Fibroblast of pulmonary artery (primary cell): ENCODE data around the gene ENC1.

Source experiments
- DNase-seq: peaks from one replicate; pipeline ENCODE4 v3.0.0-alpha.2; 2010; ENCODE audit warnings: low read depth
- H3K4me3 ChIP-seq: replicated peaks from 2 replicates; pipeline ENCODE4 v1.5.1; 2011; ENCODE audit warnings: low read depth, mild to moderate bottlenecking, control low read depth, low read length, moderate library complexity
- CTCF ChIP-seq: IDR thresholded peaks from 2 replicates; pipeline ENCODE4 v1.5.1; 2011; ENCODE audit warnings: mild to moderate bottlenecking, control low read depth, low read length, inconsistent platforms; ENCODE audit errors: missing control alignments

Gene ENC1

DNA sequence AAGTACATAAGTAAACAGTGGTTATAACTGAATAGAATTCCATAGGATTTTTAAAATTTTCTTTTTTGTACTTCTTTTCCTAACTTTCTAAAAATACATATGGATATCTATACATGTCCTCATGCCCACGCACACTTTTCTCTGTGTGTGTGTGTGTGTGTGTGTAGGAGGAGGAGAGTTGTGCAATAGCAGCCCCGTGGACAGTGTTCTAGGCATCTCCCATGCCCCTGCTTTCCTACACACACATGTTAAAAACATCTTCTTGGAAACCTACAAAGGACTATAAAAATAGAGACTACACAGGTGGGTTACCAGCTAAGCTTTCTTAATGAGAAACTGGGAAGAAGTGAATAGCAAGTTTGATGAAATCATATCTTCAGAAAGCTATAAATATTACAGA is 24.7 kb upstream of the ENC1 start:
- no peak overlapping the region for H3K4me3 ChIP-seq
- no peak for TF ChIP-seq CTCF
- peak; percentile 58 for DNase-seq

GRCh38 chr5:74664551-74664950 is 24.0 kb upstream of the ENC1 start:
- no peak for DNase-seq
- TF ChIP-seq CTCF = no peak

GRCh38 chr5:74660873-74661272 is 20.3 kb upstream of the ENC1 start:
- no peak for DNase-seq
- TF ChIP-seq CTCF = no peak
- H3K4me3 ChIP-seq = no peak overlapping the region

More at GRCh38 chr5:74664551-74664950, 24.0 kb upstream of the ENC1 start:
- no peak overlapping the region for H3K4me3 ChIP-seq

GRCh38 chr5:74660140-74660539 is 19.6 kb upstream of the ENC1 start:
- TF ChIP-seq CTCF = no peak
- H3K4me3 ChIP-seq = no peak overlapping the region
- no peak for DNase-seq

- H3K4me3 ChIP-seq = no peak overlapping the region
- DNase-seq = no peak
- no peak for TF ChIP-seq CTCF
These were observed 18.6 kb upstream of the ENC1 start for GRCh38 chr5:74659172-74659571.

DNA sequence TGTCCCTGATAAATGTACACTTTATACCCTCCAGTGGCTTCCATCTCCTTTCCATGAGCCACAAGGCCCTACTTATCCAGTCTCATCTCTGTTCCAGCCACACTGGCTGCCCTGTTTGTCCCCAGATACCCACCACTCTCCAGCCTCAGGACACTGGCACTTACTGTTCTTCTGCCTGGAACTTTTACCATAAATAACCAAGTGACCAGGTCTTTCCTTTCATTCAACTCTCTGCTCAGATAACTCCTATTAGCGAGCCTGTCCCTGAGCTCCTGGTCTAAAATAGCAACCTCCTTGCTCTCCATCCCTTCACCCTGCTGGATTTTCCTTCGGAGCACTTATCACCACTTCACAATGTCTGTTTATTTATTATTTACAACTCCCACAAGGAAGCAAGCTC is 16.6 kb upstream of the ENC1 start:
- no peak for TF ChIP-seq CTCF
- no peak overlapping the region for H3K4me3 ChIP-seq
- DNase-seq = no peak

- no peak for TF ChIP-seq CTCF
- DNase-seq = no peak
- H3K4me3 ChIP-seq = no peak overlapping the region
These were observed 15.2 kb upstream of the ENC1 start for GRCh38 chr5:74655716-74656115.
